Left ventricle myocardium inferior (tissue), 1 donor: ENCODE measurements around the gene LUZP2. TPM values are rescaled to one million over a fixed set of nuclear protein-coding genes. Genes with fewer than 3 reads are reported as not detected.

Source experiments
- DNase-seq: peaks from one replicate; pipeline ENCODE4 v3.0.0-alpha.2; 2020
- H3K27ac ChIP-seq: fragments of 200-600 bp; replicated peaks from 2 replicates; pipeline ENCODE4 v1.8.0; 2021
- H3K27me3 ChIP-seq: fragments of 200-600 bp; 2 replicates; pipeline ENCODE4 v1.8.0; 2021; ENCODE audit warnings: low read depth
- H3K36me3 ChIP-seq: fragments of 200-600 bp; 2 replicates; pipeline ENCODE4 v1.8.0; 2021
- H3K4me1 ChIP-seq: fragments of 200-600 bp; 2 replicates; pipeline ENCODE4 v1.8.0; 2021
- H3K4me3 ChIP-seq: fragments of 200-600 bp; 2 replicates; pipeline ENCODE4 v1.8.0; 2021; ENCODE audit warnings: mild to moderate bottlenecking, moderate library complexity
- H3K9me3 ChIP-seq: fragments of 200-600 bp; replicated peaks from 2 replicates; pipeline ENCODE4 v1.8.0; 2021
- intact Hi-C: fragments of 100-400 bp; cut with micrococcal nuclease; formaldehyde crosslinking; loops from one replicate; pipeline ENCODE4 v1.11.0; 2022
- total RNA-seq: library from RNA; stranded (reverse); fragmentation: NEBNext Ultra II Directional; extraction: Animal tissue kit (Norgen Biotek cat#: 25700); gene quantifications from one replicate; pipeline ENCODE4 v1.2.1, GENCODE V29; 2021
- TF ChIP-seq, protein P1 (sequence below): fragments of 200-600 bp; IDR thresholded peaks from 2 replicates; pipeline ENCODE4 v1.8.0; 2021; ENCODE audit warnings: antibody characterized with exemption, mild to moderate bottlenecking, borderline replicate concordance
- donor health status: DM: no; HTN: yes; CAD: no; lungs with severe emphysema.

The LUZP2 gene
- total RNA-seq, 1 donor from 2014 or later = not detected

DNA sequence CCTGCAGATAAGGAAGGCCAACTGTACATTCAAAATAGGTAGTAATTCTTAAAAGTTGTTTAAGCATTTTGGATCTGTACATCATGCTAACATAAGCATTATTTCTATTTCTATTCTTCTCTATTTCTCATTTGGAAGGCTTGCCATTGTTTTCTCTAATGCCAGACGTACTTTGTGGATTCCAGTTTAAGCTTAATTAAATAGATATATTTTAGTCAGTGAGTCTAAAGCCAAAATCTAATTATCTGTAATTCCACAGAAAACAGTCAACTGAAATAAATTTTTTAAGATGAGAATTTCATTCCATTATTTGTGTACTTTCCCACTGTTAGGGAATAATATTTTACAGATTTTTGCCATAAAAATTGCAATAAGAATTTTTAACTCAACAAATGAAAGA, 123.0 kb downstream of the LUZP2 start:
- H3K4me1 ChIP-seq = no peaks in the 10 kb centered on the region
- intact Hi-C loops = no loop called here
- H3K27ac ChIP-seq = no peak overlapping the region
- TF ChIP-seq, protein P1, sequence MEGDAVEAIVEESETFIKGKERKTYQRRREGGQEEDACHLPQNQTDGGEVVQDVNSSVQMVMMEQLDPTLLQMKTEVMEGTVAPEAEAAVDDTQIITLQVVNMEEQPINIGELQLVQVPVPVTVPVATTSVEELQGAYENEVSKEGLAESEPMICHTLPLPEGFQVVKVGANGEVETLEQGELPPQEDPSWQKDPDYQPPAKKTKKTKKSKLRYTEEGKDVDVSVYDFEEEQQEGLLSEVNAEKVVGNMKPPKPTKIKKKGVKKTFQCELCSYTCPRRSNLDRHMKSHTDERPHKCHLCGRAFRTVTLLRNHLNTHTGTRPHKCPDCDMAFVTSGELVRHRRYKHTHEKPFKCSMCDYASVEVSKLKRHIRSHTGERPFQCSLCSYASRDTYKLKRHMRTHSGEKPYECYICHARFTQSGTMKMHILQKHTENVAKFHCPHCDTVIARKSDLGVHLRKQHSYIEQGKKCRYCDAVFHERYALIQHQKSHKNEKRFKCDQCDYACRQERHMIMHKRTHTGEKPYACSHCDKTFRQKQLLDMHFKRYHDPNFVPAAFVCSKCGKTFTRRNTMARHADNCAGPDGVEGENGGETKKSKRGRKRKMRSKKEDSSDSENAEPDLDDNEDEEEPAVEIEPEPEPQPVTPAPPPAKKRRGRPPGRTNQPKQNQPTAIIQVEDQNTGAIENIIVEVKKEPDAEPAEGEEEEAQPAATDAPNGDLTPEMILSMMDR = no peak
- no peaks in the 10 kb centered on the region for H3K36me3 ChIP-seq
- no peak overlapping the region for H3K4me3 ChIP-seq
- no peaks in the 10 kb centered on the region for H3K9me3 ChIP-seq
- H3K27me3 ChIP-seq = no peaks in the 10 kb centered on the region
- DNase-seq = no peak

DNA sequence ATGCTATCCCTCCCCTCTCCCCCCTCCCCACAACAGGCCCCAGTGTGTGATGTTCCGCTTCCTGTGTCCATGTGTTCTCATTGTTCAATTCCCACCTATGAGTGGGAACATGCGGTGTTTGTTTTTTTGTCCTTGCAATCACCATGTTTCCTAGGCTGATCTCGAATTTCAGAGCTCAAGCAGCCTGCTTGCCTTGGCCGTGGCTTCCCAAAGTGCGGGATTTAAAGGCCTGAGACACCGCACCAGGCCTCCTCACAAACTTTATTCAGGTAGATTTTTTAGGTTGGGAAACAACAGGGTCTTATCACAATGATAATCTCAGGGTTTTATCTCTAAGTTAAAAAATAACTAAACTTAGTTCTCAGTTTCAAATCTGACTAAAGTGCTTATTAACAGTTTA, 125.4 kb downstream of the LUZP2 start:
- no peak overlapping the region for H3K27ac ChIP-seq
- no peak overlapping the region for H3K4me3 ChIP-seq
- H3K27me3 ChIP-seq = no peaks in the 10 kb centered on the region
- intact Hi-C loops = no loop called here
- no peaks in the 10 kb centered on the region for H3K9me3 ChIP-seq
- no peaks in the 10 kb centered on the region for H3K4me1 ChIP-seq
- TF ChIP-seq, protein P1 = no peak
- H3K36me3 ChIP-seq = no peaks in the 10 kb centered on the region
- DNase-seq = no peak

DNA sequence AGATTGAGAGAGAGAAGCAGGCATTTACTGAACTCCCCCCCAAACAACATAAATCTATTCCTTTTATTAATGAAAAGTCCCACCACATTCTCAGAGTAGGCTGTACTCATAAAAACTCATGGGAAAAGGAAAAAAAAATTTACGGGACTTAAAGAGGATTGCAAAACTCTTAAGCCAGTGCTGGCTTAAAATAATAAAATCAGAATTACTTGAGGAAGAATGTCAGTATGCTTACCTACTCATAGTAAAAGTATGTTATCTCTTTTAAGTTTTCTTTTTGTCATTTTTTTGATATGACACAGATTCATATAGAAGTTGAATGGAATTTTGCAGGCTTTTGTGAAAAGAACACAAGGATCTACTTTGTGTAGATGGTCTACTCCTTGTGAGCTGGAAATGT, 126.3 kb downstream of the LUZP2 start:
- DNase-seq = no peak
- no peaks in the 10 kb centered on the region for H3K4me1 ChIP-seq

DNA sequence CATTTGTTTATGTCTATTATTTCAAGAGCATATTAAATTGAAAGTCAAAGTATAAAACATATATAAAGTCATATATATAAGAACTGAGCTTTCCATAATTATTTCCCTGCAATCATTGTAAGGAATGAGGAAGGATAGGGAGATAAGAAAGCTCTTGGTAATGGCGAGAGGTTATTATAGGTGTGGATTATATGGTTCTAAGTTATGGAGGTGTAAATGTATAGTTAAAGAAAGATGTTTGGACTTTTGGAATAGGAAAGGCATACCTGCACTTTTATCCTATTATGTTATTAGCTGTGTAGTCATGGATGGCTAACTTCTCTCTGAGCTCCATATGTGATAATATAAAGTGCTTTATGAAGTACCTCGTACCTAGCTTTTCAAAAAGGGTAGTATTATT, 127.6 kb downstream of the LUZP2 start:
- H3K36me3 ChIP-seq = no peaks in the 10 kb centered on the region
- no peak for DNase-seq
- no peaks in the 10 kb centered on the region for H3K9me3 ChIP-seq
- no peaks in the 10 kb centered on the region for H3K27me3 ChIP-seq
- no peak overlapping the region for H3K27ac ChIP-seq
- no peaks in the 10 kb centered on the region for H3K4me1 ChIP-seq
- no peak overlapping the region for H3K4me3 ChIP-seq
- intact Hi-C loops = no loop called here
- TF ChIP-seq, protein P1 = no peak

More for the DNA sequence above, 126.3 kb downstream of the LUZP2 start:
- intact Hi-C loops = no loop called here
- Histone ChIP-seq H3K4me3 (no peak overlapping the region), H3K27ac (no peak overlapping the region), H3K36me3 (no peaks in the 10 kb centered on the region), H3K27me3 (no peaks in the 10 kb centered on the region), H3K9me3 (no peaks in the 10 kb centered on the region)
- TF ChIP-seq, protein P1 = no peak

DNA sequence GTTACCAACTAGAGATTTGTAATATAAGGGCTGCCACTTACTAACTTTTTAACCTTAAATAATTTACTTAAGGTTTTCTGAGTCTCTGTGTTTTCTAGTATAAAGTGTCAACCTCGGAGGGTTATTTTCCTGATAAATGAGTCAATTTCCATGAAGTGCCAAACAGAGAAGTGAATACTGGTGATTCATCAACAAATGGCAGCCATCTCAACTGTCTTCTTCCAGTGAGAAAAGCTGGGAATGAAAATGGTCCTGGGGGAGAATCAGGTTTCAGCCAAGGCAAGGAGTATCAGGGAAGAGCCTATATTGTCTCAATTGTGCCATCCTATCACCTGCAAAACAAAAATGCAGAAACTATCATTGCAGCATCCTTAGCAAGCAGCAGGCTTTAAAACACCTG, 129.1 kb downstream of the LUZP2 start:
- TF ChIP-seq, protein P1 = no peak
- no peak overlapping the region for H3K27ac ChIP-seq
- intact Hi-C loops = no loop called here
- H3K4me1 ChIP-seq = no peaks in the 10 kb centered on the region
- H3K36me3 ChIP-seq = no peaks in the 10 kb centered on the region
- no peak overlapping the region for H3K4me3 ChIP-seq
- H3K27me3 ChIP-seq = no peaks in the 10 kb centered on the region
- no peak for DNase-seq
- no peaks in the 10 kb centered on the region for H3K9me3 ChIP-seq
